Stimulated activated CD8-positive, alpha-beta memory T cell treated with anti-CD3 and anti-CD28 coated beads, Interleukin-15, amount 100 ng/mL, for 24 hours (primary cell): Measurements from ENCODE around the gene BUB1B.

Source experiments
- DNase-seq: peaks from one replicate; pipeline ENCODE4 v3.0.0-alpha.2; 2020; ENCODE audit warnings: low read depth

BUB1B gene

GRCh38 chr15:40252438-40253166 lies 91.7 kb downstream of the BUB1B start:
- DNase-seq, result no peak

- no peak for DNase-seq
Measured at GRCh38 chr15:40253167-40253790, 92.4 kb downstream of the BUB1B start.

- no peak for DNase-seq
Measured at GRCh38 chr15:40254452-40254851, 93.6 kb downstream of the BUB1B start.

- DNase-seq, result no peak
Measured at GRCh38 chr15:40255033-40255432, 94.2 kb downstream of the BUB1B start.

DNA sequence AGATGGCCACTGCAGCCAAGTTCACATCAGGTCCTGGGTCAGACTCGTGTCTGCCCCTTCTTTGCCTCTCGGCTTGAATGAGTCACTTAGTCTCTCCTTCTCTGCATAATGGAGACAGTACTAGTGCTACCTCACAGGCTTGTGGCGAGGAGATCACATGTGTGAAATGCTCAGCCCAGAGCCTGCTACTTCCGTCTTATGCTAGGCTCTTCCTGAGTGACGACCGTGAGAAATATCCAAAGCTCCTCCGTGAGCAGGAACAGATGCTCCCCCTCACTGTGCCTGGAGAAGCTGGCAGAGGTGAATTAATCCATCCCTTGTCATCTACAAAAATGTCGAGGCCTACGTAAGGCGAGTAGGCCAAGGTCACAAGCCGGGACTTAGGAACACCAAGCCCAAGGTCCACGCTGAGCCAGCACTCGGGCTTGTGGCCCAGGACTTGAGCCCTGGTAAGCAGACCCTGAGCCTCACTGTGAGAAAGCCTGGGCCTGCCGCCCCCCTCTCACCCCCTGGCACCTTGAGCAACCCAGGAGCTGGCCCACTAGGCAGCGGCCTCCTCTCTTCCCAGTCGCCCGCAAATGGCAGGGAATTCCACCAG lies 95.9 kb downstream of the BUB1B start:
- DNase-seq, result no peak

DNA sequence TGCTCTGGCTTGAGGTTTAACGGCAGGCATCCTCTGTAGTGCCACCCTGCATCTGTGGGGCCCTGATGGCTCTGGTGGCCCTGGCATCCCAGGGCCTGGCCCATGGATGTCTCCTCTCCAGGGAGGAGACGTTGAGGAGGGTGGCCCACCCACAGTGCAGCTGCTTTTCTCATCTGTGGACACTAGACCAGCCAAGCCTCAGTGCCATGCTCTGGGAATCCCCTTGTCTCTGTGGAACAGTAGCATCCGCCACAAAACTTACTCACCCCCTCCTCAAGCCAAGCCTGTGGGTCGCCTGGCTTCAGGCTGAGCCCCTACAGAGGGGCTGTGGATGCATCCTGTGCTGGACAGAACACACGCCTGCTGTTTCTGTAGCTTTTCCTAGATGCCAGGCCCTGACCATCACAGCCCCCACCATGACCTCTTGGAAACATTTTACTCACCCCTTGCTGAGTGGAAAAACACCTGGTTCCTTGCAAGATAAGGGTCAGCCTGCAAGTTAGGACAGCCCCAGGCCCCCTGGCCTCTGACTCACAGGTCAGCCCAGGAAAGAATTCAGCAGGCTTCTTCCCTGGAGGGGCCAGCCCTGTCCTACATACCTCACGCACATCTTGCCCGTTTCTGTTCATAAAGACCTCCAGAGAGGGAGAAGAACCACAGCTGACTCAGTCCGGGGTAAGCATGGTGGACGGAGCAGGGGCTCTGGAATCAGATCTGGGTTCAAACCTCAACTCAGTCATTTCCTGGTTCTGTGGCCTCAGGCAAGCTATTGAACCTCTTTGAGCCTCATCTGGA lies 97.0 kb downstream of the BUB1B start:
- DNase-seq, result no peak

DNA sequence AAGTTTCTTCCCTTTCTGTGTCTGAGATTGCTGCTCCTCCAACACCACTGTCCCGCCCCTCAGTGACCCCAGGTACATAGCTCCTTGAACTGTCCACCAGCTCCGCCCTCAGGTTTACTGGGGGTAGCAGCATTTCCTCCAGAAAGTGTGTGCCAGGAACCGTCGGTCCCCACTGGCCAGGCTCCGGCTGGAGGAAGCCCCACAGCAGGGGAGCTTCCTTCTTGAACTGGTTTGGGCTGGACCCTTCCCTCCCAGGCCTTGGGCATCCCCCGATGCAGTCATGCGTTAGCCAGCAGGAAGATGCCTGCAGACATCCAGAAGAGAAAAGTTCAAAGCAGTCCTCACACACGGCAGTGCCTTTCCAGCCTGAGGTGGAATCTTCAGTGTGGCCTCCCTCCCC lies 97.7 kb downstream of the BUB1B start:
- DNase-seq, result no peak

GRCh38 chr15:40259021-40259420 lies 98.2 kb downstream of the BUB1B start:
- DNase-seq, result no peak

DNA sequence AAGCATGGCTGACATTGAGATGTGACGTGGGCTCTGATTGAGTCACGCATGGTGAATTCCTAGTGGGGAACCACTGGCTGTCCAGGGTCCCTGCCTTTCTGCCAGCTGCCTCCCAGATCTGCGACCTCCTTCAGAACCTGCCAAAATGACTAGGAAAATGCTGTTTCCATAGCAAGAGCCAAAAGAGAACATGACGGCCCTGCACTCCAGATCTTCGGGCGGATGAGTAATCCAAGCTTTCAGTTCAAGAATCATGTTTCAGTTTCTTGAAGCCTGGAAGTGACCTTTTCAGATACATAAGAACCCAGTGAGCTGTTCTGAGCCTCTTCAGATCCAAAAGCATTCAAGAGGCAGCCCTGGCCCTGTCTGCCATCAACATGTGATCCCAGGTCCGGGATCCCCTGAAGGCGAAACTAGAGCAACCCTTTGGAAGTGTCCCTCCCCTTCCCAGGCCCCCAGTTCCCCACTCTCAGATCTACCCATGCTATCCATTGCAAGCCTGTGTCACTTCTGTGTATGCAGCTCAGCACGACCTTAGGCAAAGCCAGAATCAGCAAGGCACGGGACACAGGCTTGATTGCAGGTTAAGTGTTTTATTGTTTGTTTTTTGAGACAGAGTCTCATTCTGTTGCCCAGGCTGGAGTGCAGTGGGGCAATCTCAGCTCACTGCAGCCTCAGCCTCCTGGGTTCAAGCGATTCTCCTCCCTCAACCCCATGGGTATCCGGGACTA lies 102.3 kb downstream of the BUB1B start:
- no peak for DNase-seq

DNA sequence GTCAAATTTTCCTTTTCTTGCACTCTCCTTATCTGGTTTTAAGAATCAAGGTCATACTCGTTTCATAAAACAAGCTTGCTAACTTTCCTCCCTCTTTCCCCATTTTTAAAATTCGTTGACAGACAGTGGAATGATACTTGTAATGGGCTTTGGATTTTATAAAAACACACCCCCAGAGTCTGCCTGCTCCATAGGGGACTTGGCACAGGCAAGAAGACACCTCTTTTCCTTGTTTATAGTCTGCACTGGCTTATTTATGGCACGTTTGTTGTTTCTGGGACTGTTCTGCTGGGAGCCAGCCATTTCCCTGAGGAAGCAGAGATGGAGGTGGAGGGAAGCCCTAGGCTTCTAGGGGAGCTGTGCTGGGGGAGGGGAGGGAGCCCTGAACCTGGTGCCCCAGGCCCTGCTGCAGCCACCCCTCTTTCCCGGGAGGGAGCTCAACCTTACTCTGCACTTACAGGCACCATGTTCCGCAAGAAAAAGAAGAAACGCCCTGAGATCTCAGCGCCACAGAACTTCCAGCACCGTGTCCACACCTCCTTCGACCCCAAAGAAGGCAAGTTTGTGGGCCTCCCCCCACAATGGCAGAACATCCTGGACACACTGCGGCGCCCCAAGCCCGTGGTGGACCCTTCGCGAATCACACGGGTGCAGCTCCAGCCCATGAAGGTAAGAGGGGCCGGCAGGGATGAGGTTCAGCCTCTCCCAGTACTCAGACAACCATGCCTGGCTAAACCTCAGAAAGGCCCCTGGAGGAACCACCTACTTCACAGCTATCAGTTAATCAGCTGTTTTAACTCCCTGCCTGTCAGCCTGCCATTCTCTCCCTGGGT lies 103.7 kb downstream of the BUB1B start:
- no peak for DNase-seq

GRCh38 chr15:40265355-40265754 lies 104.5 kb downstream of the BUB1B start:
- no peak for DNase-seq

GRCh38 chr15:40265875-40266274 lies 105.0 kb downstream of the BUB1B start:
- no peak for DNase-seq

DNA sequence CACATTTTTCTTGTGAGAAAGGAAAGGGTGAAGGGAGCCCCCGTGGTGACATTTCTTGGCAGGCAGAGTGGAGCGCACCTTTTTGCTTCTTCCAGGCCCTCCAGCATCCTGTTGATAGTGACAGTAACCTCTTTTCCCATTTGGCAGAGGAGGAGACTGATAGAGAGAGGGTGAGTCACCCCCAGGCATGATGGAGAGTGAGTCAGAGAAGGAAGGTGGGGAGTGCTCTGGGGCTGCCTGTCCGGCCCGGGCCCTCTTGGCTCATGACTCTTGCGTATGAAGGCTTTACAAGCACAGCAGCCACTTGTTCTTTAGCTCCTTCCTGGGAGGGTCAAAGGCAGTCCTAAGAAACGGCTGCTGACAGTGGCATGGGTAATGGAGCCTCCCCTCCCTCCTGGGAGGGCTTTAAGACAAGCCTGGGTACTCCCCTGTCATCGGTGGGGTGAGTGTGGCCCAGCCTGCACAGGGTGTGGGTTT lies 106.0 kb downstream of the BUB1B start:
- DNase-seq, result no peak

- no peak for DNase-seq
Measured at GRCh38 chr15:40267670-40268069, 106.8 kb downstream of the BUB1B start.

GRCh38 chr15:40269604-40270003 lies 108.7 kb downstream of the BUB1B start:
- DNase-seq, result no peak

GRCh38 chr15:40270246-40270995 lies 109.6 kb downstream of the BUB1B start:
- DNase-seq, result no peak
